CD4-positive, alpha-beta T cell (primary cell): ENCODE measurements around the gene TAOK1. TPM values are rescaled to one million over a fixed set of nuclear protein-coding genes. Genes with fewer than 3 reads are reported as not detected.

Source experiments
- ATAC-seq: fragments of 200-7000 bp; cut with Tn5 transposase; one replicate; pipeline ENCODE4 v1.10.0; 2022; ENCODE audit warnings: mild to moderate bottlenecking; ENCODE audit not compliant: poor library complexity
- CTCF ChIA-PET: fragments of 350-600 bp; sonication (Branson Sonifier 250); formaldehyde crosslinking; loops from one replicate; lab custom pipeline; 2021; ENCODE audit warnings: antibody characterized with exemption, inconsistent platforms; lab: Charles Lee
- POLR2A ChIA-PET: fragments of 350-600 bp; sonication (Branson Sonifier 250); formaldehyde crosslinking; loops from one replicate; lab custom pipeline; 2021; ENCODE audit warnings: antibody characterized with exemption, inconsistent platforms; lab: Charles Lee
- DNase-seq, 14 experiments: peaks; one replicate each; pipeline ENCODE4 v3.0.0-alpha.2; 2013 to 2020; ENCODE audit warnings: mixed read lengths in 2 of 14
- H3K27ac ChIP-seq, 2 donors: one replicate each; pipeline versions ENCODE4 v1.5.1 to v1.7.0; 2013; ENCODE audit warnings: low read length in 2 of 2, low read depth in 1 of 2, mild to moderate bottlenecking in 1 of 2
- H3K27me3 ChIP-seq, 2 experiments: 1 replicate in 1 of 2; 2 replicates in 1 of 2; pipeline versions ENCODE4 v1.6.1 to v1.7.0; 2013; ENCODE audit warnings: low read length in 2 of 2, control low read depth in 1 of 2, mild to moderate bottlenecking in 1 of 2, moderate library complexity in 1 of 2; ENCODE audit not compliant: insufficient read depth in 2 of 2, control insufficient read depth in 1 of 2
- H3K36me3 ChIP-seq: one replicate; pipeline ENCODE4 v1.6.1; 2013; ENCODE audit warnings: low read length, control low read depth; ENCODE audit not compliant: insufficient read depth
- H3K4me1 ChIP-seq: one replicate; pipeline ENCODE4 v1.6.1; 2013; ENCODE audit warnings: low read length, control low read depth; ENCODE audit not compliant: insufficient read depth
- H3K4me3 ChIP-seq: one replicate; pipeline ENCODE4 v1.5.1; 2013; ENCODE audit warnings: mild to moderate bottlenecking, low read length, moderate library complexity
- H3K9me3 ChIP-seq, 2 experiments: 1 replicate in 1 of 2; 2 replicates in 1 of 2; pipeline versions ENCODE4 v1.6.1 to v1.7.0; 2013; ENCODE audit warnings: low read length in 2 of 2, mild to moderate bottlenecking in 2 of 2, control low read depth in 1 of 2, moderate library complexity in 1 of 2; ENCODE audit not compliant: control insufficient read depth in 1 of 2, insufficient read depth in 1 of 2
- H3K27ac Mint-ChIP-seq: one replicate; pipeline ENCODE4 v1.8.0; 2020; ENCODE audit warnings: mixed read lengths
- H3K27me3 Mint-ChIP-seq: one replicate; pipeline ENCODE4 v1.8.0; 2021; ENCODE audit warnings: mixed read lengths
- H3K36me3 Mint-ChIP-seq: one replicate; pipeline ENCODE4 v1.8.0; 2021; ENCODE audit warnings: low read depth, mixed read lengths
- H3K4me1 Mint-ChIP-seq: one replicate; pipeline ENCODE4 v1.8.0; 2021; ENCODE audit warnings: low read depth, mixed read lengths
- H3K4me3 Mint-ChIP-seq: one replicate; pipeline ENCODE4 v1.8.0; 2020; ENCODE audit warnings: mild to moderate bottlenecking, mixed read lengths
- H3K9me3 Mint-ChIP-seq: one replicate; pipeline ENCODE4 v1.8.0; 2020; ENCODE audit warnings: mixed read lengths
- CTCF ChIP-seq: fragments of 200-600 bp; IDR thresholded peaks from one replicate; pipeline ENCODE4 v1.8.0; 2022; ENCODE audit warnings: antibody characterized with exemption, mild to moderate bottlenecking
- intact Hi-C, 2 experiments: fragments of 100-400 bp; cut with DNase I in 1 of 2; cut with micrococcal nuclease in 1 of 2; formaldehyde crosslinking; loops; one replicate each; pipeline versions ENCODE4 v1.15.1 to v1.9.0; 2023 to 2025; cut with DNase I, micrococcal nuclease
- total RNA-seq, 174 experiments: library from RNA in 2 of 174; stranded (reverse) in 2 of 174; gene quantifications; one replicate each; pipeline ENCODE4 v1.2.3 and lab custom pipeline; 2021 to 2026

The TAOK1 gene
- total RNA-seq, 2 experiments from 2014 or later = 33.1 to 33.8 TPM

GRCh38 chr17:29566473-29567303 is 176.5 kb downstream of the TAOK1 start, which contains the start of gene ABHD15:
TSS of gene ABHD15 (minus strand) at chr17:29567037. CDS start at chr17:29566966, 71 bp downstream.
- Histone ChIP-seq H3K27ac (peak within 1 kb of the TSS; percentile 56 to 70), H3K9me3 (no peaks in the 10 kb centered on the region), H3K27me3 (no peaks in the 10 kb centered on the region), H3K4me1 (peaks cover 70% of the 10 kb centered on the region), H3K36me3 (peaks cover 12% of the 10 kb centered on the region), H3K4me3 (peak within 1 kb of the TSS; percentile 90)
- peak; percentile 22 for ATAC-seq
- Mint-ChIP-seq H3K9me3 (no peaks in the 10 kb centered on the region), H3K27ac (peak within 1 kb of the TSS; percentile 82), H3K36me3 (peaks cover 5% of the 10 kb centered on the region), H3K27me3 (no peaks in the 10 kb centered on the region), H3K4me3 (peak within 1 kb of the TSS; percentile 96), H3K4me1 (peaks cover 40% of the 10 kb centered on the region)
- DNase-seq = peak in 11 of 14 experiments; percentile 22 to 83 (median 54)
- TF ChIP-seq CTCF = no peak
- ChIA-PET CTCF (interaction anchor here (1.0 to 4.8 kb wide), 6 partner anchors 21 to 197 kb away, joined by 3 to 22 read pairs (median 5); no protein-coding TSS in a partner anchor), POLR2A (interaction anchor here (0.5 to 5.2 kb wide), 15 partner anchors 13 to 1413 kb away, joined by 3 to 37 read pairs (median 4); partner anchors contain the start of genes NUFIP2 and PHF12)
- intact Hi-C loops = loop anchor here (5.0 to 10.0 kb wide), 2 partner anchors 48 to 196 kb away; no protein-coding TSS in a partner anchor

- no peak for TF ChIP-seq CTCF
- peak overlapping the region; percentile 96 for H3K4me3 Mint-ChIP-seq
- H3K36me3 Mint-ChIP-seq = peaks cover 5% of the 10 kb centered on the region
- intact Hi-C loops = loop anchor here (5.0 to 10.0 kb wide), 2 partner anchors 48 to 195 kb away; no protein-coding TSS in a partner anchor
- Histone ChIP-seq H3K36me3 (peaks cover 10% of the 10 kb centered on the region), H3K4me1 (peaks cover 65% of the 10 kb centered on the region), H3K27ac (peak overlapping the region; percentile 56 to 70), H3K27me3 (no peaks in the 10 kb centered on the region), H3K9me3 (no peaks in the 10 kb centered on the region), H3K4me3 (peak overlapping the region; percentile 90)
- peak overlapping the region; percentile 82 for H3K27ac Mint-ChIP-seq
- ATAC-seq (peak; percentile 2), DNase-seq (no peak)
- no peaks in the 10 kb centered on the region for H3K9me3 Mint-ChIP-seq
- POLR2A ChIA-PET = interaction anchor here (0.6 to 5.2 kb wide), 13 partner anchors 12 to 618 kb away, joined by 3 to 37 read pairs (median 6); partner anchors contain the start of genes NUFIP2 and PHF12
- H3K27me3 Mint-ChIP-seq = no peaks in the 10 kb centered on the region
- CTCF ChIA-PET = interaction anchor here (1.0 to 4.8 kb wide), 5 partner anchors 20 to 50 kb away, joined by 3 to 22 read pairs (median 5); no protein-coding TSS in a partner anchor
- H3K4me1 Mint-ChIP-seq = peaks cover 40% of the 10 kb centered on the region
Measured at GRCh38 chr17:29567304-29567553, 177.1 kb downstream of the TAOK1 start.

- intact Hi-C loops = loop anchor here (1.0 to 10.0 kb wide), 4 partner anchors 21 to 195 kb away; partner anchors contain the start of genes GIT1 (in 1 of the 2) and TAOK1 (in 1 of the 2)
- no peaks in the 10 kb centered on the region for H3K27me3 Mint-ChIP-seq
- H3K4me1 Mint-ChIP-seq = peaks cover 37% of the 10 kb centered on the region
Measured at GRCh38 chr17:29567554-29568330, 177.6 kb downstream of the TAOK1 start.

More at GRCh38 chr17:29567554-29568330, 177.6 kb downstream of the TAOK1 start:
- ATAC-seq = peak; percentile 59
- Mint-ChIP-seq H3K36me3 (peaks cover 5% of the 10 kb centered on the region), H3K27ac (peak overlapping the region; percentile 82), H3K9me3 (no peaks in the 10 kb centered on the region), H3K4me3 (peak overlapping the region; percentile 96)
- POLR2A ChIA-PET = interaction anchor here (0.6 to 5.2 kb wide), 14 partner anchors 12 to 618 kb away, joined by 3 to 37 read pairs (median 6); partner anchors contain the start of genes ANKRD13B, NUFIP2, PHF12 and SSH2
- CTCF ChIA-PET = interaction anchor here (0.6 to 4.8 kb wide), 7 partner anchors 14 to 265 kb away, joined by 3 to 22 read pairs (median 5); no protein-coding TSS in a partner anchor
- H3K27ac ChIP-seq = peak overlapping the region; percentile 56 to 70
- H3K27me3 ChIP-seq = no peaks in the 10 kb centered on the region
- H3K4me3 ChIP-seq = peak overlapping the region; percentile 90
- peaks cover 6% of the 10 kb centered on the region for H3K36me3 ChIP-seq
- H3K4me1 ChIP-seq = peaks cover 60% of the 10 kb centered on the region
- DNase-seq = peak; percentile 57 to 89 (median 72)
- peak; percentile 32 for TF ChIP-seq CTCF
- no peaks in the 10 kb centered on the region for H3K9me3 ChIP-seq
